ENCODE measurements around the gene ITPR1.

Gene ITPR1

GRCh38 chr3:4641863-4642563 lies 148.9 kb downstream of the ITPR1 start:
- Mint-ChIP-seq H3K4me1 (peaks cover 2% of the 10 kb centered on the region), H3K27ac (no peak overlapping the region), H3K4me3 (no peak overlapping the region), H3K27me3 (no peaks in the 10 kb centered on the region), H3K9me3 (no peaks in the 10 kb centered on the region), H3K36me3 (peaks cover 41% of the 10 kb centered on the region)
- DNase-seq (ENCODE audit: low spot score in 2 of 2), result no peak
- ATAC-seq (ENCODE audit: low read depth), result no peak

GRCh38 chr3:4642611-4643010 lies 149.5 kb downstream of the ITPR1 start:
- Mint-ChIP-seq H3K9me3 (no peaks in the 10 kb centered on the region), H3K4me3 (no peak overlapping the region), H3K27ac (no peak overlapping the region), H3K4me1 (peaks cover 2% of the 10 kb centered on the region), H3K27me3 (no peaks in the 10 kb centered on the region), H3K36me3 (peaks cover 43% of the 10 kb centered on the region)
- DNase-seq (ENCODE audit: low spot score in 2 of 2) (no peak), ATAC-seq (ENCODE audit: low read depth) (no peak)

GRCh38 chr3:4643904-4644547 lies 150.9 kb downstream of the ITPR1 start:
- Mint-ChIP-seq H3K9me3 (no peaks in the 10 kb centered on the region), H3K4me3 (no peak overlapping the region), H3K4me1 (peaks cover 2% of the 10 kb centered on the region), H3K36me3 (peaks cover 51% of the 10 kb centered on the region), H3K27me3 (no peaks in the 10 kb centered on the region), H3K27ac (no peak overlapping the region)
- DNase-seq (ENCODE audit: low spot score in 2 of 2) (no peak), ATAC-seq (ENCODE audit: low read depth) (no peak)

GRCh38 chr3:4644951-4645350 lies 151.8 kb downstream of the ITPR1 start:
- ATAC-seq (ENCODE audit: low read depth), result no peak
- peaks cover 58% of the 10 kb centered on the region for H3K36me3 Mint-ChIP-seq
- no peaks in the 10 kb centered on the region for H3K27me3 Mint-ChIP-seq
- H3K4me3 Mint-ChIP-seq, result no peak overlapping the region
- no peak for DNase-seq (ENCODE audit: low spot score in 2 of 2)
- peaks cover 1% of the 10 kb centered on the region for H3K9me3 Mint-ChIP-seq
- H3K27ac Mint-ChIP-seq, result no peak overlapping the region
- peaks cover 2% of the 10 kb centered on the region for H3K4me1 Mint-ChIP-seq

- ATAC-seq (ENCODE audit: low read depth) (no peak), DNase-seq (ENCODE audit: low spot score in 2 of 2) (no peak)
- Mint-ChIP-seq H3K27me3 (no peaks in the 10 kb centered on the region), H3K9me3 (peaks cover 1% of the 10 kb centered on the region), H3K4me3 (no peak overlapping the region), H3K36me3 (peaks cover 60% of the 10 kb centered on the region), H3K27ac (no peak overlapping the region), H3K4me1 (no peaks in the 10 kb centered on the region)
Observed at GRCh38 chr3:4645468-4645867, 152.3 kb downstream of the ITPR1 start.

GRCh38 chr3:4647411-4647810 lies 154.3 kb downstream of the ITPR1 start:
- no peaks in the 10 kb centered on the region for H3K4me1 Mint-ChIP-seq
- ATAC-seq (ENCODE audit: low read depth) (no peak), DNase-seq (ENCODE audit: low spot score in 2 of 2) (no peak)
- no peak overlapping the region for H3K4me3 Mint-ChIP-seq
- peak overlapping the region; percentile 63 for H3K27ac Mint-ChIP-seq
- H3K9me3 Mint-ChIP-seq, result peaks cover 1% of the 10 kb centered on the region
- H3K27me3 Mint-ChIP-seq, result no peaks in the 10 kb centered on the region
- H3K36me3 Mint-ChIP-seq, result peaks cover 65% of the 10 kb centered on the region

DNA sequence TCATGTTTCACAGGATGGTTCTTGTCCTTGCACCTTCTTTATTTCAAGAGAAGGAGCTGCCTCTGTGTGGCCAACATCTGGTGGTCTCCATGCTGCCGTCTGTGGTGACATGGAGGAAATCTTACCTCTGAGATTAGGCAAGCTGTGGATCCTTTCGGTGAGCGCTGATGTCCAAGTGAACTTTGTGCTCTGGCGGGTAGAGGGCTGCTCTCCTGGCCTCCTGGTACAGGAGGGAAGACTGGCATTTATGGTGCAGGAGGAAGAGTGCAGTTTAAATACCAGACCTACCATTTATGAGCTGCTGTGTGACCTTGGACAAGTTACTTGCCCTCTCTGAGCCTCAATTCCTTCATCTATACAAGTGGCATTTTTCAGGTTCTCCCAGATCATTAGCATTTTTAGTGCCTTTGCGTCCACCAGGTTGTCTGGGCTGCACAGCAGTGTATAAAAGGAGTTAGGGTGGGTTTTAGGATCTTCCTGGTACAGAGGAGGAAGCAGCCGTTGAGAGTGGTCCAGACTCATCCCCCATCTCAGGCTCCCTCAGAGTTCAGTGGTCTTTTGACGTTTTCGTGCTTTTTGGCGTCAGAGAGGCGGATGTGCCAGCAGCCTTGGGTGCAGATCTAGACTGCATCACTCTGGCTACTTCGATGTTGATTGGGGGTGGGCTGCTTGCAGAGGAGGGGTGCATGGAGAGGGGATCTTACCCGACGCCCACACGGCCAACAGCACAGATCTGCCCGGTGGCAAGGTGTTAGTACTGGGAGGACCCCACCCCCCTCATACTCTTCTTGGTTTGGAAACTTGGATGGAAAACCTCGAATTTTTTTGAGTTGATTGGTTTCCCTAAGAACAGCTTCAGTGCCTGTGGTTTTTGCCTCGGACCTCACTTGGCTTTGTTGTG lies 162.2 kb downstream of the ITPR1 start:
- DNase-seq (ENCODE audit: low spot score in 2 of 2) (no peak), ATAC-seq (ENCODE audit: low read depth) (no peak)
- Mint-ChIP-seq H3K4me3 (no peak overlapping the region), H3K9me3 (no peaks in the 10 kb centered on the region), H3K4me1 (no peaks in the 10 kb centered on the region), H3K27ac (no peak overlapping the region), H3K36me3 (peaks cover 49% of the 10 kb centered on the region), H3K27me3 (no peaks in the 10 kb centered on the region)

- ATAC-seq (ENCODE audit: low read depth), result no peak
- DNase-seq (ENCODE audit: low spot score in 2 of 2), result no peak
- Mint-ChIP-seq H3K4me1 (no peaks in the 10 kb centered on the region), H3K27ac (no peak overlapping the region), H3K4me3 (no peak overlapping the region), H3K36me3 (peaks cover 45% of the 10 kb centered on the region), H3K9me3 (no peaks in the 10 kb centered on the region), H3K27me3 (no peaks in the 10 kb centered on the region)
Observed at GRCh38 chr3:4656059-4656458, 162.9 kb downstream of the ITPR1 start.

DNA sequence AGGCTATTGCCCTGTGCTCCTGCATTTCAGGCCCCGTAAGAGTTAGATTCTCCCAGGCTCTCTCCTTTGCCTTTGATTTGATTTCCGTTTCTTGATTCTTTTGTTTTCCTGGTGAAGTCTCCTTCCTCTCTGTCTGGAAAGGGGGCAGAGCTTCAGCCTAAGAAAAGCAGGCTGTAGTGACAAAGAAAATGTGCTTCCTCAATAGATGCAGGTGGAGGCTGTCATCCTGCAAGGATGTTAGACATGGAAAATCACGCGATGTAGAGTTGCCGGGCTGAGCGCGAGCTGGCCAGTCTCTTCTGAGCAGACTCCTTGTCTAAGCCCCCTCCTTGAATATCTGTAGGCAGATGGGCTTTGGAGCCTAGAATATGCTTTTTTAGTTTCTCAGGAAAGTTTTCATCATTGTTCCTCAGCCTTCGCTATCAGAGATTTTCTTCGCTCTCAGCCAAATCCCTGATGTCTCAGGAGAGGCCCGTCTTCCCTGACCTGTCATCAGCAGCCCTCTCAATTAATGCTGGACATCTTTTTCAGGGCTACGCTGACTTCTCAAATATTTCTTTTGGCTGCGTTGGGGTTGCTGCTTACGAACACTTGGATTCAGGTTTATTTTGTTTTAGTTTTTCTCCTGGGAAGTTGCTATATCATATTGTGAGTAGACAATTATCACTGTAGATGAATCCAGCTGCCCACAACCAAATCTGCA lies 163.6 kb downstream of the ITPR1 start:
- Mint-ChIP-seq H3K36me3 (peaks cover 46% of the 10 kb centered on the region), H3K4me3 (no peak overlapping the region), H3K9me3 (no peaks in the 10 kb centered on the region), H3K4me1 (no peaks in the 10 kb centered on the region), H3K27me3 (no peaks in the 10 kb centered on the region), H3K27ac (no peak overlapping the region)
- ATAC-seq (ENCODE audit: low read depth) (no peak), DNase-seq (ENCODE audit: low spot score in 2 of 2) (no peak)

- no peak for ATAC-seq (ENCODE audit: low read depth)
- no peak overlapping the region for H3K4me3 Mint-ChIP-seq
- no peak for DNase-seq (ENCODE audit: low spot score in 2 of 2)
- H3K9me3 Mint-ChIP-seq, result no peaks in the 10 kb centered on the region
- peaks cover 33% of the 10 kb centered on the region for H3K36me3 Mint-ChIP-seq
- no peaks in the 10 kb centered on the region for H3K4me1 Mint-ChIP-seq
- H3K27me3 Mint-ChIP-seq, result no peaks in the 10 kb centered on the region
- peak overlapping the region; percentile 47 for H3K27ac Mint-ChIP-seq
Observed at GRCh38 chr3:4660936-4661335, 167.8 kb downstream of the ITPR1 start.

DNA sequence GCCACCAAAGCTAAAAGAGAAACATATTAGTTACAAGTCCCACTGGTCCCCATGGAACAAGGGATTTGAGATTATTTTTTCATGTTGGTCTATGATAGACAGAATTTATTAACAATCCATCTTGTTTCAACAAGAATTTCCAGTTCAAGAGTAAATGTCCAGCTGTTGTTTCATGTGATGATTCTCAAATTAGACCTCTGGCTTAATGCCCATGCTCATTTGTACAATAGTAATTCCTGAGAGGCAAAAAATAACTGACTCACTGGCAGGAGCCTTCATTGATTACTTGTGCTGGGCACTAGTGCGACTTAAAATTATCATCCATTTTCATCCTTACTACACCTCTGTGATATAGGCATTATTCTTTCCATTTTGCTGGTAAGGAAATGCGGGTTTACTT lies 171.3 kb downstream of the ITPR1 start:
- Mint-ChIP-seq H3K36me3 (peaks cover 44% of the 10 kb centered on the region), H3K4me3 (no peak overlapping the region), H3K27me3 (no peaks in the 10 kb centered on the region), H3K9me3 (no peaks in the 10 kb centered on the region), H3K4me1 (peaks cover 2% of the 10 kb centered on the region), H3K27ac (peak overlapping the region; percentile 35)
- no peak for ATAC-seq (ENCODE audit: low read depth)
- DNase-seq (ENCODE audit: low spot score in 2 of 2), result no peak

GRCh38 chr3:4665197-4665596 lies 172.0 kb downstream of the ITPR1 start:
- peaks cover 50% of the 10 kb centered on the region for H3K36me3 Mint-ChIP-seq
- H3K27me3 Mint-ChIP-seq, result no peaks in the 10 kb centered on the region
- no peaks in the 10 kb centered on the region for H3K9me3 Mint-ChIP-seq
- H3K4me3 Mint-ChIP-seq, result no peak overlapping the region
- no peak for ATAC-seq (ENCODE audit: low read depth)
- H3K4me1 Mint-ChIP-seq, result peaks cover 2% of the 10 kb centered on the region
- H3K27ac Mint-ChIP-seq, result no peak overlapping the region
- no peak for DNase-seq (ENCODE audit: low spot score in 2 of 2)

- Mint-ChIP-seq H3K27me3 (no peaks in the 10 kb centered on the region), H3K4me1 (peaks cover 2% of the 10 kb centered on the region), H3K27ac (no peak overlapping the region), H3K9me3 (no peaks in the 10 kb centered on the region), H3K4me3 (no peak overlapping the region), H3K36me3 (peaks cover 56% of the 10 kb centered on the region)
- DNase-seq (ENCODE audit: low spot score in 2 of 2) (no peak), ATAC-seq (ENCODE audit: low read depth) (no peak)
Observed at GRCh38 chr3:4666071-4666470, 172.9 kb downstream of the ITPR1 start.

GRCh38 chr3:4670352-4670751 lies 177.2 kb downstream of the ITPR1 start:
- Mint-ChIP-seq H3K9me3 (no peaks in the 10 kb centered on the region), H3K4me3 (no peak overlapping the region), H3K4me1 (peaks cover 2% of the 10 kb centered on the region), H3K27ac (no peak overlapping the region), H3K36me3 (peaks cover 50% of the 10 kb centered on the region), H3K27me3 (no peaks in the 10 kb centered on the region)
- no peak for DNase-seq (ENCODE audit: low spot score in 2 of 2)
- ATAC-seq (ENCODE audit: low read depth), result no peak

Data from memory B cell (primary cell).